ENCODE data around the gene LRCH4.

LRCH4 gene, protein sequence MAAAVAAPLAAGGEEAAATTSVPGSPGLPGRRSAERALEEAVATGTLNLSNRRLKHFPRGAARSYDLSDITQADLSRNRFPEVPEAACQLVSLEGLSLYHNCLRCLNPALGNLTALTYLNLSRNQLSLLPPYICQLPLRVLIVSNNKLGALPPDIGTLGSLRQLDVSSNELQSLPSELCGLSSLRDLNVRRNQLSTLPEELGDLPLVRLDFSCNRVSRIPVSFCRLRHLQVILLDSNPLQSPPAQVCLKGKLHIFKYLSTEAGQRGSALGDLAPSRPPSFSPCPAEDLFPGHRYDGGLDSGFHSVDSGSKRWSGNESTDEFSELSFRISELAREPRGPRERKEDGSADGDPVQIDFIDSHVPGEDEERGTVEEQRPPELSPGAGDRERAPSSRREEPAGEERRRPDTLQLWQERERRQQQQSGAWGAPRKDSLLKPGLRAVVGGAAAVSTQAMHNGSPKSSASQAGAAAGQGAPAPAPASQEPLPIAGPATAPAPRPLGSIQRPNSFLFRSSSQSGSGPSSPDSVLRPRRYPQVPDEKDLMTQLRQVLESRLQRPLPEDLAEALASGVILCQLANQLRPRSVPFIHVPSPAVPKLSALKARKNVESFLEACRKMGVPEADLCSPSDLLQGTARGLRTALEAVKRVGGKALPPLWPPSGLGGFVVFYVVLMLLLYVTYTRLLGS

DNA sequence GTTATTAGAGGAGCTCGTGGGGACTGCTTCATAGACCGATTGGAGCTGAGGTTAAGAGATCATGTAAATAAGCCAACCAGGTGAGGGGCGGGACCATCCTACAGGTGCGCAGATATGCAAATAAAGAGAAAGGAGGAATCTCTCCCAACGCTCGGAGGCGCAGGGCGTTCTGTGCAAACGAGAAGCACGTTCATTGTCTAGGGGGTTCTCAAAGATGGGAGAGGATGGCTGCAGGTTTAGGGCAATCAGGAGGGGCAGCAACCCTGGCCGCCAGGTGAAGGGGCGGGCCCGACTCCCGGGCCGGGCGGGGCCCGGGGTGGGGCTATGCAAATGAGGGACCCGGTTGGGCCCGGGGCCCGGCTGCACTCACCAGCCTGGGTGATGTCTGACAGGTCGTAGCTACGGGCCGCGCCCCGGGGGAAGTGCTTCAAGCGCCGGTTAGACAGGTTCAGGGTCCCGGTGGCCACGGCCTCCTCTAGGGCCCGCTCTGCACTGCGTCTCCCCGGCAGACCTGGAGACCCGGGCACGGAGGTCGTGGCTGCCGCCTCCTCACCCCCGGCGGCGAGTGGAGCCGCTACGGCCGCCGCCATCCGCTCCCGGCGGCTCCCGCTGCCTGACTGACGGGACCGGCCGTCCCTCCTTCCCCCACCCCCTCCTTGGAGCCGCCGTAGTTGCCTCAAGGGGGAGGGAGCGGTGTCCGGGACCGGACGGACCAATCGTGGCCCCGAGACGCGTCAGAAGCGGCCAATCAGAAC is at the start of gene LRCH4:
Gene LRCH4 (minus strand): TSS at position 619 of the 755 bp plus-strand sequence. CDS start 29 bp downstream, at position 590.
- Histone ChIP-seq H3K4me1 (ENCODE audit: control insufficient read depth, insufficient read depth, low read length) (peaks cover 10% of the 10 kb centered on the region), H3K27me3 (ENCODE audit: control insufficient read depth, insufficient read depth, low read length) (peaks cover 3% of the 10 kb centered on the region), H3K36me3 (ENCODE audit: control insufficient read depth, insufficient read depth, low read length) (peaks cover 13% of the 10 kb centered on the region), H3K4me3 (ENCODE audit: low read length) (peak within 1 kb of the TSS; percentile 92), H3K9ac (ENCODE audit: low read length) (peak within 1 kb of the TSS; percentile 87), H3K27ac (ENCODE audit: low read depth, low read length) (peak within 1 kb of the TSS; percentile 91)

DNA sequence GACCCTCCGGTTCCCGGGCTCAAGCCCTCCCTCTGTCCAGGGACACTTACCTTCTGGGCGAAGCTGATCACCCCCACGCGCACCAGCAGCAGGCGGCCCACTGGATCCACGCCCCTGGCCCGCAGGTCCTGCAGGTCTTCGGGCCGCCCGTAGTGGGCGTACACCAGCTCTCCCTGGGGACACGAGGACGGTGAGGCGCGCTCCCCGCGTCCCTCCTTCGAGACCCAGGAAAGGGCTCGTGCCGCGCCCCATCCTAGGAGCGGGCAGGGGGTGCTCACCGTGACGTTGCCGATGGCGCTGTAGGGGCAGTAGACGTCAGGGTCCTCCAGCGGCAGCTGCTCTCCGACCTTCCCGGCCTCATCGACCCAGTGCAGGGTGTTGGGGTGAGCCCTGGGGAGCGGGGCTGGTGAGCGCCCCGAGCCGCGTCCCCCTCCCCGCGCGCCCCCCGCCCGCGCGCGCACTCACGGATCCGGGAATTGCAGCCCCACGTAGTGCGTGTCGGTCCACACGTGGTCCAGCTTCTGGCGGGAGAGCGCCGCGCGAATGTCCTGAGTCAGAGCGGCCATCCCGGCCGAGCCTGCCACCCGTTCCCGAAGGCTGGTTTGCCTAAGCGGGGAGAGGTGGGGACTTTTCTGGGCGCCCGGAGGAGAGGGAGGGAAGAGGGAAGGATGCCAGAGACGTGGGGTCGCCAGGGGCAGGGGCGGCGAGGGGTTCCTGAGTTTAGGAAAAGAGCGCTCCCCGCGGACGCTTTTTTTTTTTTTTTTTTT is 47.2 kb upstream of the LRCH4 start:
- Histone ChIP-seq H3K9ac (ENCODE audit: low read length) (no peak overlapping the region), H3K27me3 (ENCODE audit: control insufficient read depth, insufficient read depth, low read length) (peaks cover 3% of the 10 kb centered on the region)

DNA sequence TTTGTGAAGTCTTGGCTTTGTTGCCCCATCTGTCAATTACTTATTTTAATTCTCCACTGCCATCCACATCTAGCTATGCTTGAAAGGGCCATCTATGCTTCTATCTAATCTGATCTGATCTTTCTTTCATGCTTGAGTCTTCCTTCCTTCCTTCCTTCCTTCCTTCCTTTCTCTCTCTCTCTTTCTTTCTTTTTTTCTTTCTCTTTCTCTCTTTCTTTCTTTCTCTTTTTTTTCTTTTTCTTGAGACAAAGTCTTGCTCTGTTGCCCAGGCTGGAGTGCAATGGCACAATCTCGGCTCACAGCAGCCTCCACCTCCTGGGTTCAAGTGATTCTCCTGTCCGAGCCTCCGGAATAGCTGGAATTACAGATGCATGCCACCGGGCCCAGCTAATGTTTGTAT is 44.1 kb upstream of the LRCH4 start:
- Histone ChIP-seq H3K27ac (ENCODE audit: low read depth, low read length) (no peak overlapping the region), H3K9ac (ENCODE audit: low read length) (no peak overlapping the region), H3K4me1 (ENCODE audit: control insufficient read depth, insufficient read depth, low read length) (peaks cover 2% of the 10 kb centered on the region), H3K4me3 (ENCODE audit: low read length) (no peak overlapping the region), H3K36me3 (ENCODE audit: control insufficient read depth, insufficient read depth, low read length) (no peaks in the 10 kb centered on the region), H3K27me3 (ENCODE audit: control insufficient read depth, insufficient read depth, low read length) (peaks cover 3% of the 10 kb centered on the region)

More for the DNA sequence above, 47.2 kb upstream of the LRCH4 start:
- peaks cover 2% of the 10 kb centered on the region for H3K4me1 ChIP-seq (ENCODE audit: control insufficient read depth, insufficient read depth, low read length)
- no peaks in the 10 kb centered on the region for H3K36me3 ChIP-seq (ENCODE audit: control insufficient read depth, insufficient read depth, low read length)
- peak overlapping the region; percentile 12 for H3K4me3 ChIP-seq (ENCODE audit: low read length)
- no peak overlapping the region for H3K27ac ChIP-seq (ENCODE audit: low read depth, low read length)

DNA sequence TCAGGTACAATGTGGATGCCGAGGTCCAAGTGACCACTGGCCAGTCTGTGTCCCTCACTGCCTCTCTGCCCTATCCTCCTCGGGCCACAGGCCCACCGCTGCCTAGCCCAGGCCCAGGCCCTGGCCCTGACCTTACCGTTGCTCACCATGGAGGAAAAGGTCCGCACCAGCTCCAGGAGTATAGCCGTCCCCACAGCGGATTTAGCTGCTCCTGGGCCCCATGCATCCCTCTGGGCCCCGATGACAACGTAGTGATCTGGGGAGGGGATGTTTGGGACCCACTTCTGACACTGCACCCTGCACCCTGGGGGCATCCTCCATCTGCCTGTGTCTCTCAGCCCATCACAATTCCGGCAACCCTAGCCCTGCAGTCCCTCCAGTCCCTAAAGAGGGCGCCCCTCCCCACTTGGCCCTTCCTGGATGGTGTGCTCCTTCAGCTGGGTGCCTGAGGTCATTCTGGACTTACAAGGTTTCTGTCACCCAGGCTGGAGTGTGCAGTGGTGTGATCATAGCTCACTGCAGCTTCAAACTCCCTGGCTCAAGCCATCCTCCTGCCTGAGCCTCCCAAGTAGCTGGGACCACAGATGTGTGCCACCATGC is 43.3 kb upstream of the LRCH4 start:
- no peak overlapping the region for H3K4me3 ChIP-seq (ENCODE audit: low read length)
- no peak overlapping the region for H3K9ac ChIP-seq (ENCODE audit: low read length)
- no peak overlapping the region for H3K27ac ChIP-seq (ENCODE audit: low read depth, low read length)
- H3K27me3 ChIP-seq (ENCODE audit: control insufficient read depth, insufficient read depth, low read length) = peaks cover 3% of the 10 kb centered on the region
- H3K36me3 ChIP-seq (ENCODE audit: control insufficient read depth, insufficient read depth, low read length) = no peaks in the 10 kb centered on the region
- peaks cover 2% of the 10 kb centered on the region for H3K4me1 ChIP-seq (ENCODE audit: control insufficient read depth, insufficient read depth, low read length)

DNA sequence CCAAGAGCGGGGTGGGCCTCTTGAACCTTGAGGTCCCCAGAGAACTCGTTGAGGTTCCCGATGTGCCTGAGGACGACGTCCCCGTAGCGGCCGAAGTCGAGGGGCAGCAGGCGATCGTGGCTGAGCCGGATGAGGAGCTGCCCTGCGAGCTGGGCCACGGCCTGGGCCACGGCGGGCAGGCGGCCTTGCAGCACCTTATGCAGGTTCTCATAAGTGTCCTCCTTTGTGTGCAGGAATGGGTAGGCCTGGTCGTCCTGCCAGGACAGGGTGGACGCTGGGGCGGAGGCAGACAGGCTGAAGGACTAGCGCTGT is 41.3 kb upstream of the LRCH4 start:
- Histone ChIP-seq H3K9ac (ENCODE audit: low read length) (no peak overlapping the region), H3K36me3 (ENCODE audit: control insufficient read depth, insufficient read depth, low read length) (no peaks in the 10 kb centered on the region), H3K4me1 (ENCODE audit: control insufficient read depth, insufficient read depth, low read length) (no peaks in the 10 kb centered on the region), H3K27me3 (ENCODE audit: control insufficient read depth, insufficient read depth, low read length) (no peaks in the 10 kb centered on the region), H3K27ac (ENCODE audit: low read depth, low read length) (no peak overlapping the region), H3K4me3 (ENCODE audit: low read length) (peak overlapping the region; percentile 49)

DNA sequence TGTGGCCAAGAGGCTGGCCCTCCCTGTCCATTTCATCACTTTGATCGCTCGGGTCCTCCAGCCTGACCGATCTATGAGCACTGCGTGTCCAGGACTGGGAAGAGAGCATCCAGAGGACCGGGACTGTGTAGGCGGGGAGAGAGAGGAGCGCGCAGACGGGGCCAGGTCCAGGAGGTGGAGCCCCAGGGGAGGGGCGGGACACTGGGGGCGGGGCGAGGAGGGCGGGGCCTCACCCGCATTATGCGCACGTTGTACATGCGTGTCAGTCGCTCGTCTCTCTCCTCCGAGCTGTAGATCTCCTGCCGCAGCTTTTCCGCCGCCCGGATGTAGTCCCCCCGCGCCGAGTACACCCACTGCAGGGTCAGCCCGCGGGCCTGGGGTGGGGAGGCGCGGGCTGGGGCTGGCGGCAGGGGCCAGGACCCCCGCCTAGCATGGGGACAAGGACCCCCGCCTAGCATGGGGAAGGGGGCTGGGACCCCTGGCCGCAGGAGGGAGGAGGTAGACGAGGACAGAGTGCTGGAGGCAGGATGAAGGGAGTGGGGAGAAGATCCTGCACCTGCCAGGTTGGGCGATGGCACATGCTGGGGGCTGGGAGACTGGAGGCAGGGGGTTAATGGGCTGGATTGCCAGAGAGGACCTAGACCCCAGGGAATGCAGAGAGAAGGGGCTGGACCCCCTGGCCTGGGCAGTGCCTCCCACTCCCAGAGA is 40.8 kb upstream of the LRCH4 start:
- H3K4me3 ChIP-seq (ENCODE audit: low read length) = peak overlapping the region; percentile 49
- no peaks in the 10 kb centered on the region for H3K36me3 ChIP-seq (ENCODE audit: control insufficient read depth, insufficient read depth, low read length)
- H3K27ac ChIP-seq (ENCODE audit: low read depth, low read length) = no peak overlapping the region
- no peak overlapping the region for H3K9ac ChIP-seq (ENCODE audit: low read length)
- H3K27me3 ChIP-seq (ENCODE audit: control insufficient read depth, insufficient read depth, low read length) = no peaks in the 10 kb centered on the region
- no peaks in the 10 kb centered on the region for H3K4me1 ChIP-seq (ENCODE audit: control insufficient read depth, insufficient read depth, low read length)

DNA sequence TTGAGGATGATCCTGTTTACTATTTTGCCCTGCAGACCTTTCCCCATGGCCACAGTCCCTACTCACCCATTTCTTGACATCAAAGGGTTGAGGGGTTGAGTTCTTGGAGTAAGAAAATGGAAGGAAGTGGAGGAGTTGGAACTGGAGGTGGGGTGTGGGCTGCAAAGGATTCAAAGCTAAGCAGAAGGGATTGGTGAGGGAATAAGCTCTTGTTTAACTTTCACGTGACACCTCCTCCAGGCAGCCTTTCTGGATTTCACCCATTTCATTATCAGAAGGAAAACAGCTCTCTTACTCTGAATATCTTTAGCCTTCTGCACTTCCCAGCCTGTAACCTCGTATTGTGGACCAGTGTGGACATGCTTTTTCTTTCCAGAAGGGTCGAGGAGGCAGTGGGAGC is 40.1 kb upstream of the LRCH4 start:
- H3K4me3 ChIP-seq (ENCODE audit: low read length) = peak overlapping the region; percentile 49

DNA sequence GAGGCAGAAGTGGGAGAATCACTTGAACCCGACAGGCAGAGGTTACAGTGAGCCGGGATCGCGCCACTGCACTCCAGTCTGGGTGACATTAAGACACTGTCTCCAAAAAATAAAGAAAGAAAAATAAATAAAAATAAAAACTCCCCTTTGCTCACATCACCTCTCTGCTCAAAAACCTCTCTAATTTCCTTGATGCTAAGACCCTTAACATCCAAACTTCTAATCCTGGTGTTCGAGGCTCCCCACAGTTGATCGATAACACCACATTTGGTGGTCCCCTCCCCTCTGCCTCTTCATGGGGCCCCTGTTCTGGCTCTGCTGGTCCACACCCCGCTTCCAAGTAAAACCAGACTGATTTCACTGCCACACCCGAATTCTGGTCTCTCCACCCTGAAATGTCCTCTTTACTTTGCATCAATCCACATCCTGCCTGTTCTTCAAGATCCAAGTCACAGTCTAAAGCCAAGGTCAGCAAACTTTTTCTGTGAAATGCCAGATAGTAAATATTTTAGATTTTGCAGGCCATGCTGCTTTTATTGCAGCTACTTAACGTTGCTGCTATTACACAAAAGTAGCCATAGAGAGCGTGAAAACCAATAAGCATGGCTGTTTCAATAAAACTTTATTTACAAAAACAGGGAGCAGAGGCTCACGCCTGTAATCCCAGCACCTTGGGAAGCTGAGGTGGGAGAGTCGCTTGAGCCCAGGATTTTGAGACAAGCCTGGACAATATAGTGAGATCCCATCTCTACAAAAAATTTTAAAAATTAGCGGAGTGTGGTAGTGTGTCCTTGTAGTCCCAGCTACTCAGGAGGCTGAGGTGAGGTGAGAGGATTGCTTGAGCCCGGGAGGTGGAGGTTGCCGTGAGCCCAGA is 38.3 kb upstream of the LRCH4 start:
- Histone ChIP-seq H3K9ac (ENCODE audit: low read length) (no peak overlapping the region), H3K27ac (ENCODE audit: low read depth, low read length) (no peak overlapping the region), H3K36me3 (ENCODE audit: control insufficient read depth, insufficient read depth, low read length) (no peaks in the 10 kb centered on the region), H3K27me3 (ENCODE audit: control insufficient read depth, insufficient read depth, low read length) (no peaks in the 10 kb centered on the region), H3K4me3 (ENCODE audit: low read length) (no peak overlapping the region), H3K4me1 (ENCODE audit: control insufficient read depth, insufficient read depth, low read length) (no peaks in the 10 kb centered on the region)

More for the DNA sequence above, 40.1 kb upstream of the LRCH4 start:
- Histone ChIP-seq H3K4me1 (ENCODE audit: control insufficient read depth, insufficient read depth, low read length) (no peaks in the 10 kb centered on the region), H3K36me3 (ENCODE audit: control insufficient read depth, insufficient read depth, low read length) (no peaks in the 10 kb centered on the region), H3K9ac (ENCODE audit: low read length) (no peak overlapping the region), H3K27me3 (ENCODE audit: control insufficient read depth, insufficient read depth, low read length) (no peaks in the 10 kb centered on the region), H3K27ac (ENCODE audit: low read depth, low read length) (no peak overlapping the region)

DNA sequence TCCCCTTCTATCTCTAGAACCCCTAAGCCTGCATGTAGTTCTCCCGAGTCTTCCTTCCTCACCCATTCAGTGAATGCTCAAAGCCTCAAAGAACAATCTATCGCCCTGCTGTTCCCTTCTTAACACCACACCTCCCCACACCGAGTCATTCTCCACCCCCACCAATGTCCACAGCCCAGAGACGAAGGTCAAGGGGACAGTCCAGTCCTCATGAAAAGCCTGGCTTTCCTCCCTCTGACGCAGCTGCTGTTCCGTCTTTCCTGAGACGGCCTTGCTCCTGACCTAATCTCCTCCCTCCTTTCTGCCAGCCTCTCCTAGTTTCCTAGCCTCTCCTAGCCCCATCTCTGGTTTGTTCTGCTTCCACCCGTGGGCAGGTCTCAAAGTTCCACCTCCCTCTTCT is 35.6 kb upstream of the LRCH4 start:
- no peaks in the 10 kb centered on the region for H3K27me3 ChIP-seq (ENCODE audit: control insufficient read depth, insufficient read depth, low read length)
- no peak overlapping the region for H3K9ac ChIP-seq (ENCODE audit: low read length)
- no peaks in the 10 kb centered on the region for H3K4me1 ChIP-seq (ENCODE audit: control insufficient read depth, insufficient read depth, low read length)
- H3K27ac ChIP-seq (ENCODE audit: low read depth, low read length) = no peak overlapping the region
- no peaks in the 10 kb centered on the region for H3K36me3 ChIP-seq (ENCODE audit: control insufficient read depth, insufficient read depth, low read length)
- no peak overlapping the region for H3K4me3 ChIP-seq (ENCODE audit: low read length)

DNA sequence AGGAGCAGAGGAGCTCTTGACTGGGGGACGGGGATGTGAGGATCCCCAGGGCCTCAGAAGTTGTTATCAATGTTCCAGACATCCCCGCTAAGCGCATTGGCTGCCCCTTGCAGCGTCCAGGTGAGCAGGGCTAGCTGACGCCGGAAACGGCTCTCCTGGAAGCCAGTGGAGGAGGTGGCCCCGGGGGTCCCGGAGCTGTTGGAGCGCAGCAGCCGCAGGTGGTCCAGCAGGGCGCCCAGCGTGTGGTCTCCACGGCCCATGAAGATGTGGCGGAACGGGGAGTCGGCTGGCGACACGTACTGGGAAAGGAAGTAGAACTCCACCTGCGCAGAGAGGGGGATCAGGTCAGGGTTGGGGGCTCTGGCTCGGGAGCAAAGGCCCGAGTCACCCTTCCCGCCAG is 34.9 kb upstream of the LRCH4 start:
- Histone ChIP-seq H3K4me1 (ENCODE audit: control insufficient read depth, insufficient read depth, low read length) (no peaks in the 10 kb centered on the region), H3K27ac (ENCODE audit: low read depth, low read length) (no peak overlapping the region), H3K9ac (ENCODE audit: low read length) (no peak overlapping the region), H3K36me3 (ENCODE audit: control insufficient read depth, insufficient read depth, low read length) (no peaks in the 10 kb centered on the region), H3K27me3 (ENCODE audit: control insufficient read depth, insufficient read depth, low read length) (no peaks in the 10 kb centered on the region), H3K4me3 (ENCODE audit: low read length) (no peak overlapping the region)

DNA sequence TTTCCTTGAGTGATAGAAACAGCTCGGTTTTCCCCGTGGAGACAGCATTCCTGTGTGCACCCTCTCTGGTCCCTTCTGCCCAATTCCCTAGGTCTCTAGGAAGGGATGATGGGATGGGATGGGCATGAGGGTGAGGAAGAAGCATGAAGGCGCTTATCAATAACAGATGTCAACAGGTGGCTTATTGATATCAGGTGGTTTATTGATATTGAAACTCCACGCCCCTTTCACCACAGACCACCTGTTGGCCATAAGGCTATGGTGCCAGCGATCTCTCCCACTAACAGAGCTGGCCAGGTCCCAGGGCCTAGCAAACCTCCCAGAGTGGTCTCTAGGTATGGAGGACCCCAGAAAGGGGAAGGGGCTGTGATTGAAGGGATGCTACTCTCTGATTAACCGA is 34.3 kb upstream of the LRCH4 start:
- no peaks in the 10 kb centered on the region for H3K4me1 ChIP-seq (ENCODE audit: control insufficient read depth, insufficient read depth, low read length)
- H3K27ac ChIP-seq (ENCODE audit: low read depth, low read length) = no peak overlapping the region
- no peaks in the 10 kb centered on the region for H3K36me3 ChIP-seq (ENCODE audit: control insufficient read depth, insufficient read depth, low read length)
- no peaks in the 10 kb centered on the region for H3K27me3 ChIP-seq (ENCODE audit: control insufficient read depth, insufficient read depth, low read length)
- H3K4me3 ChIP-seq (ENCODE audit: low read length) = no peak overlapping the region
- no peak overlapping the region for H3K9ac ChIP-seq (ENCODE audit: low read length)
